ENCODE results near the gene PIP5K1B.

DNA sequence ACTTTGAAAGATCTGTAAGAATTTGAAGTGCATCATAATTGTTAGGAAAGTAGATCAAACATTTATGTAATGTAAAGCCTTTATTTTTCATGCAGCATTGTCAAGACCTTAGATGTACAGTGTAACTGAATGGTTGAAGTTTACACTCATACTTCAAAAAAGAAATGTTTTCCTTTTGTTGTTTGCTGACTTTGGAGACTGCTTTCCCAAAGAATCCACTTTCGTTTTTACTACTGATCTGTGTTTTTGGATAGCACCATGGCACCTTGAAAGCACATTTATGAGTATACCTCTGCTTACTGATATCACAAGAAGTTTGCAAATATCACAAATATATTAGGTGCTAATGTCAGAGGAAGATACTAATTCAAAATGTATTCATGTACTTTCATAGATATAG, 50.0 kb downstream of the PIP5K1B start:
- TF ChIP-seq, protein P1, sequence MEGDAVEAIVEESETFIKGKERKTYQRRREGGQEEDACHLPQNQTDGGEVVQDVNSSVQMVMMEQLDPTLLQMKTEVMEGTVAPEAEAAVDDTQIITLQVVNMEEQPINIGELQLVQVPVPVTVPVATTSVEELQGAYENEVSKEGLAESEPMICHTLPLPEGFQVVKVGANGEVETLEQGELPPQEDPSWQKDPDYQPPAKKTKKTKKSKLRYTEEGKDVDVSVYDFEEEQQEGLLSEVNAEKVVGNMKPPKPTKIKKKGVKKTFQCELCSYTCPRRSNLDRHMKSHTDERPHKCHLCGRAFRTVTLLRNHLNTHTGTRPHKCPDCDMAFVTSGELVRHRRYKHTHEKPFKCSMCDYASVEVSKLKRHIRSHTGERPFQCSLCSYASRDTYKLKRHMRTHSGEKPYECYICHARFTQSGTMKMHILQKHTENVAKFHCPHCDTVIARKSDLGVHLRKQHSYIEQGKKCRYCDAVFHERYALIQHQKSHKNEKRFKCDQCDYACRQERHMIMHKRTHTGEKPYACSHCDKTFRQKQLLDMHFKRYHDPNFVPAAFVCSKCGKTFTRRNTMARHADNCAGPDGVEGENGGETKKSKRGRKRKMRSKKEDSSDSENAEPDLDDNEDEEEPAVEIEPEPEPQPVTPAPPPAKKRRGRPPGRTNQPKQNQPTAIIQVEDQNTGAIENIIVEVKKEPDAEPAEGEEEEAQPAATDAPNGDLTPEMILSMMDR (IDR thresholded peaks at IDR 0.05; ENCODE audit: low read depth, low read length, missing input control), result no peak
- TF ChIP-seq YY1 (IDR thresholded peaks at IDR 0.05) (no peak), RAD21 (IDR thresholded peaks at IDR 0.05) (no peak), GABPA (IDR thresholded peaks at IDR 0.05 in 1 of 2, conservative IDR thresholded peaks at IDR 0.05 in 1 of 2) (no peak), TAF1 (conservative IDR thresholded peaks at IDR 0.05) (no peak), SP1 (IDR thresholded peaks at IDR 0.05) (no peak), RXRA (IDR thresholded peaks at IDR 0.05) (no peak), FOXA1 (IDR thresholded peaks at IDR 0.05) (no peak)
- TF ChIP-seq, protein P2, sequence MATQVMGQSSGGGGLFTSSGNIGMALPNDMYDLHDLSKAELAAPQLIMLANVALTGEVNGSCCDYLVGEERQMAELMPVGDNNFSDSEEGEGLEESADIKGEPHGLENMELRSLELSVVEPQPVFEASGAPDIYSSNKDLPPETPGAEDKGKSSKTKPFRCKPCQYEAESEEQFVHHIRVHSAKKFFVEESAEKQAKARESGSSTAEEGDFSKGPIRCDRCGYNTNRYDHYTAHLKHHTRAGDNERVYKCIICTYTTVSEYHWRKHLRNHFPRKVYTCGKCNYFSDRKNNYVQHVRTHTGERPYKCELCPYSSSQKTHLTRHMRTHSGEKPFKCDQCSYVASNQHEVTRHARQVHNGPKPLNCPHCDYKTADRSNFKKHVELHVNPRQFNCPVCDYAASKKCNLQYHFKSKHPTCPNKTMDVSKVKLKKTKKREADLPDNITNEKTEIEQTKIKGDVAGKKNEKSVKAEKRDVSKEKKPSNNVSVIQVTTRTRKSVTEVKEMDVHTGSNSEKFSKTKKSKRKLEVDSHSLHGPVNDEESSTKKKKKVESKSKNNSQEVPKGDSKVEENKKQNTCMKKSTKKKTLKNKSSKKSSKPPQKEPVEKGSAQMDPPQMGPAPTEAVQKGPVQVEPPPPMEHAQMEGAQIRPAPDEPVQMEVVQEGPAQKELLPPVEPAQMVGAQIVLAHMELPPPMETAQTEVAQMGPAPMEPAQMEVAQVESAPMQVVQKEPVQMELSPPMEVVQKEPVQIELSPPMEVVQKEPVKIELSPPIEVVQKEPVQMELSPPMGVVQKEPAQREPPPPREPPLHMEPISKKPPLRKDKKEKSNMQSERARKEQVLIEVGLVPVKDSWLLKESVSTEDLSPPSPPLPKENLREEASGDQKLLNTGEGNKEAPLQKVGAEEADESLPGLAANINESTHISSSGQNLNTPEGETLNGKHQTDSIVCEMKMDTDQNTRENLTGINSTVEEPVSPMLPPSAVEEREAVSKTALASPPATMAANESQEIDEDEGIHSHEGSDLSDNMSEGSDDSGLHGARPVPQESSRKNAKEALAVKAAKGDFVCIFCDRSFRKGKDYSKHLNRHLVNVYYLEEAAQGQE (IDR thresholded peaks at IDR 0.05), result no peak
- TF ChIP-seq, protein P3, sequence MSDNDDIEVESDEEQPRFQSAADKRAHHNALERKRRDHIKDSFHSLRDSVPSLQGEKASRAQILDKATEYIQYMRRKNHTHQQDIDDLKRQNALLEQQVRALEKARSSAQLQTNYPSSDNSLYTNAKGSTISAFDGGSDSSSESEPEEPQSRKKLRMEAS (IDR thresholded peaks at IDR 0.05), result no peak
- TF ChIP-seq, protein P4, sequence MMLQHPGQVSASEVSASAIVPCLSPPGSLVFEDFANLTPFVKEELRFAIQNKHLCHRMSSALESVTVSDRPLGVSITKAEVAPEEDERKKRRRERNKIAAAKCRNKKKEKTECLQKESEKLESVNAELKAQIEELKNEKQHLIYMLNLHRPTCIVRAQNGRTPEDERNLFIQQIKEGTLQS (IDR thresholded peaks at IDR 0.05), result no peak
- TF ChIP-seq, protein P5, sequence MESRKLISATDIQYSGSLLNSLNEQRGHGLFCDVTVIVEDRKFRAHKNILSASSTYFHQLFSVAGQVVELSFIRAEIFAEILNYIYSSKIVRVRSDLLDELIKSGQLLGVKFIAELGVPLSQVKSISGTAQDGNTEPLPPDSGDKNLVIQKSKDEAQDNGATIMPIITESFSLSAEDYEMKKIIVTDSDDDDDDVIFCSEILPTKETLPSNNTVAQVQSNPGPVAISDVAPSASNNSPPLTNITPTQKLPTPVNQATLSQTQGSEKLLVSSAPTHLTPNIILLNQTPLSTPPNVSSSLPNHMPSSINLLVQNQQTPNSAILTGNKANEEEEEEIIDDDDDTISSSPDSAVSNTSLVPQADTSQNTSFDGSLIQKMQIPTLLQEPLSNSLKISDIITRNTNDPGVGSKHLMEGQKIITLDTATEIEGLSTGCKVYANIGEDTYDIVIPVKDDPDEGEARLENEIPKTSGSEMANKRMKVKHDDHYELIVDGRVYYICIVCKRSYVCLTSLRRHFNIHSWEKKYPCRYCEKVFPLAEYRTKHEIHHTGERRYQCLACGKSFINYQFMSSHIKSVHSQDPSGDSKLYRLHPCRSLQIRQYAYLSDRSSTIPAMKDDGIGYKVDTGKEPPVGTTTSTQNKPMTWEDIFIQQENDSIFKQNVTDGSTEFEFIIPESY (IDR thresholded peaks at IDR 0.05), result no peak
